ENCODE results near the gene MFNG.

The MFNG gene

DNA sequence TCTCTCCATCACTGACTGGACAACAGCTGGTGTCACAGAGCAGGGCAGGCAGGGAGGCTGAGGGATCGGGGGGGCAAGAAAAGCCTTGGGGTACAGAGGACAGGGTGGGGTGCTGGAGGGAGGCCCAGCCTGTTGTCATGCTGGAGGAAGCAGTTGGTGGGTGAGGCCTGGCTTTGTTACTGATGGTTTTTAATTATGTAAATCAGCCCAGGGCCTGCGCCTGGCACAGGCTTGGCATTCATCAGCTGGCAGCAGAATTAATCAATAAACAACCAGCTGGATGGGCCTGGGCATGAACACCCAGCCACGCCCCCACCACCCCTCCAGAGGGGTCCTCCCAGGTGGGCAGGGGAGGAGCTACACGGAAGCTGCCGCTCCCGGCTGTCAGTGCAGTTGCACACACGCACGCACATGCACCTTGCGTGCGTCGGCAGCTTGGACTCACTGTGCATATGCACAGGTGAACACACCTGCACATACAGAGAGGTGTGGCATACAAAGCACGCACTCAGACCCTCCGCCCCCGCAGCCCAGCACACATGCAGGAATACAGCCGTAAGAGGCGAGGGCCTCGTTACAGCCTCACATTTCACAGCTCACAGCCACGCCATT lies 37.6 kb downstream of the MFNG start:
- no peak for DNase-seq (ENCODE audit: low read depth)

DNA sequence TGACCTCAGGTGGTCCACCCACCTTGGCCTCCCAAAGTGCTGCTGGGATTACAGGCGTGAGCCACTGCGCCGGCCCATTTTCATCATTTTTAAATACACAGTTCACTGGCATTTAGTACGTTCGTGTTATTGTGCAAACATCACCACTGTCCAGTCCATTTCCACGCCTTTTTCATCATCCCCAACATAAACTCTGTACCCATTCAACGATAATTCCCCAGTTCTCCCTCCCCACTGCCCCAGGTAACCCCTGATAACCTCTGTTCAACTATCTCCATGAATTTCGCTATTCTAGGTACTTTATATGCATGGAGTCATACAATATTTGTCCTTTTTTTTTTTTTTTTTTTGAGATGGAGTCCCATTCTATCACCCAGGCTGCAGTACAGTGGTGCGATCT lies 40.7 kb downstream of the MFNG start:
- DNase-seq (ENCODE audit: low read depth) = no peak

DNA sequence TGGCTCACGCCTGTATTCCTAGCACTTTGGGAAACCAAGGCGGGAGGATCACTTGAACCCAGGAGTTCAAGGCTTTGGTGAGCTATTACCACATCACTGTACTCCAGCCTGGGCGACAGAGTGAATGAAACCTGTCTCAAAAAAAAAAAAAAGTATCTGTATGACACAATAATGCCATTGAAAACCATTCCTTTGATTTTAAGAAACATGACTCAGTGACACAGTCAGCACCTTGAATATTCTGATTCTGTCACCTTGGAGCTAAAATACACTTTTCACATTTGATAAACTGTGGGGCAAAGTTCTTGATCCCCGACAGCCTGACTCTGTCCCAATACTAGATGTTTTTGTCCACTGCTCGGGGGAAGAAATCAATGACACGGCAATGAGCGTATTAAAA lies 42.2 kb downstream of the MFNG start:
- no peak for DNase-seq (ENCODE audit: low read depth)

DNA sequence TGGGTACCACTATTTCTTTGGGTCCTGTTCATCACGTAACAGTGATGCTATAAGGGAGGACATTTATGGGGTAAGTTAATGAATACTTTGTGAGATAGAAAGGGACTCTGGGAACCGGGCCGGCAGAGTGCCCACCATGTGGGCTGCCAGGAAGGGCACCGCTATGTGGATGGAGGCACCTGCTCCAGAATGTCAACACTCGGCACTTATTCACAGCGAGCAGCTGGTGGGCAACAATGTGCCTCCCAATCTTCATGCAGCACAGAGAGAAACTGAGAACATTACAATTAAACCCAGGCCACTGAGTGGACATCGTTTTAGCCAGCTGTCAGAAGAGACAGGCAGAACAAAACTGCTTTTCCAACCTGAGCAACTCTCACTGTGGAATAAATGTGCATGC lies 43.1 kb downstream of the MFNG start:
- DNase-seq (ENCODE audit: low read depth) = no peak

DNA sequence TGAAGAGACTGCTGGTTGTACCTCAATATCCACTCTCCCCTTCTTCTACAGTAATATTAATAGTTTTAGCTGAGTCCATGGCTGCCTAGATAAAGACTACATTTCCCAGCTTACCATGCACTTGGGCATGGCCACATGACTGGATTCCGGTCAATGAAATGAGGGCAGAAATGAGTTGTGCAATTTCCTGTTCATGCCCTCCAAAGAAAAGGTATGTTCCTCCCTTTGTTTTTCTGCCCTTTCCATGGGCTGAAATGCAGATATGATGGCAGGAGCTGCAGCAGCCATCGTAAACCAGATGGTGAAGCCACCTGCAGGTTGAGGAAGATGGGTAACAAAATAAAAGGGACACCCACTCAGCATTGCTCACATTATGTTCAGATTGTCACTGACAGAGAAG lies 43.6 kb downstream of the MFNG start:
- DNase-seq (ENCODE audit: low read depth) = no peak

DNA sequence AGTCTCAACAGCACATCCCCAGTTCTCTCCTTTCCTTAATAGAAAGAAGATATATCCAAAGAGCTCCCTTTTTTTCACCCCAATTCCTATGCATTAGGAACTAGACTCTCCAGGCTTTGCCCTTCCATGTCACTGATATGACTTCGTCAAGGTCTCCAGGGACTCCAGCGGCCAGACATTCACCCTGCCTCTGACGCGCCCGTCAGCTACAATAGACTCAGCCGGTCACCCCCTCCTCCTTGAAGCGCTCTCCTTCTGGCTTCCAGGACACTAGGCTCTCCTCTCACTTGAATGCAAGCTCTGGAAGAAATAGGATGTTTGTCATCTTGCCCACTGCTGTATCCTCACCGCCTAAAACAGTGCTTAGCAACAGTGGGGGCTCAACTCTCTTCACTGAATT lies 44.0 kb downstream of the MFNG start:
- no peak for DNase-seq (ENCODE audit: low read depth)

DNA sequence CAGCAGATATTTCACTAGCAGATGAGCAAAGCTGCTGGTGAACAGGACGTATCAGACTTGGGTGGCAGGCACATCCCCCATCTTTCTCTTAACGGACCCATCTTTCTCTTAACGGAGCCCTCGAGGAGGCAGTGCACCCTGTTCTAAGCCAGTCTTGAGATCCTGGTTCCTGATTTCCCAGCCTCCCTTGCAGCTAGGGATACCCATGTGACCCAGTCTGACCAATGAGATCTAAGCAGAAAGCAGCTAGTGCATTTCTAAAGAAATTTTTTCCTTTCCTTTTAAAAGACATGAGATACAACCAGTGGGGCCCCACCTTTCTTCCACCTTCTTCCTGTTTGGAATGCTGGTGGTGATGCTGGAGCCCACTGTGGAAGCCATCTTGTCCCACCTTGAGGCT lies 45.3 kb downstream of the MFNG start:
- no peak for DNase-seq (ENCODE audit: low read depth)

DNA sequence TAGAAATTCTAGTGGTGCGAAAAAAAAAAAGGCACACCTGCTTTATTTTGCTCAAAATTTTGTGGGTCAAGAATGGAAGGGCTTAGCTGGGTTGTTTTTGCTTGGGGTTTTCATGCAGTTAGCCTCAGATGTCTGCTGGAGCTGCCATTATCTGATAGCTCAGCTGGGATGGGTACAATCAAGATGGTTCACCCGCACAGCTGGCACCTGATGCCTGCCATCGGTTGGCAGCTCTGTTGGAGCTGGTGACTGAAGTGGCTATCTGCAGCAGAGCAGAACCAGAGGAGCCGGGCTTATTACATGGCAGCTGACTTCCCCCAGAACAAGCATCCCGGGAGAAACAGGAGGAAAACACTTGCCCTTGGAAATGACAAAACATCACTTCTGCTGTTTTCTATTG lies 46.8 kb downstream of the MFNG start:
- no peak for DNase-seq (ENCODE audit: low read depth)

DNA sequence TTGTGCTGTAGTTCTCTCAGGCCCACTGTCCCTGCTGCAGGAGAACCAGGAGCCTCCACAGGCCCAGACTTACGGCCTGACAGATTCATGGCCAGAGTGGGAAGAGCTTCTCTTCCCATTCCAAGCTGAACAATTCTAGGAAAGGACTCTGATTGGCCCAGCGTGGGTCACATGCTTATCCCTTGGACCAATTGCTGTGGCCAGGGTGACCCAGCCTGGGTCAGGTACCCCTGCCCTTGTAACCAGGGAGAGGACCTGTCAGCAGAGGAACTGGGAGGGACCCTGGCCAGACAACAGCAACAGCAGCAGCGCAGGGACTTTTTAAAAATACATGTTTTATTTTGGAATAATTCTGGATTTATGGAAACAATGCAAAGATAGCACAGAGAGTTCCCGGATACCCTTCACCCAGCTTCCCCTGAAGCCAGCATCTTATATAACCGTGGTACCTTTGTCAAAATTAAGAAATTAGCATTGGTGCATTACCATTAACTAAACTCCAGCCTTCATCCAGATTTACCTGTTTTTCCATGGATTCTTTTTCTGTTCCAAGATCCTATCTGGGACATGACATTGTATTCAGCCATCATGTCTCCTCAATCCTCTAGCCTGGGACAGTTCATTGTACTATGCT lies 50.1 kb downstream of the MFNG start:
- no peak for DNase-seq (ENCODE audit: low read depth)

DNA sequence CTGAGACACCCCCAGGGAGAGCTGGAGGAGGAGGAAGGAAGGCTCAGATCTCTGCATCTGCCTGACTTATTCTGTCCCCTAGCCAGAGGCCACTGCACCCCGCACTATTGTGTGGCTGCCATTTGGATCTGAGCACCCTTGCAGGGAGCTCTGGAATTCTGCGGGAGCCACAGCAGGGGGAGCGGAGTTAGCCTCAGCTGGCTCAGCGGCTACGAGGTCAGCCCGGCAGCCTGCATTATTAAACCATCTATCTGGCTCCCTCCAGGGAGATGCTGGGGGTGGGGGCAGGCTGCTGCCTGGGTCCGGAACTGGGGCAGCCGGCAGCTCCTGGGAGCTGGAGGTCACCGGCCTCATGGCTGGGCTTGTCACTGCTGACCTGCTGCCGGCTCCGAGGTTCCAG lies 52.4 kb downstream of the MFNG start:
- no peak for DNase-seq (ENCODE audit: low read depth)

DNA sequence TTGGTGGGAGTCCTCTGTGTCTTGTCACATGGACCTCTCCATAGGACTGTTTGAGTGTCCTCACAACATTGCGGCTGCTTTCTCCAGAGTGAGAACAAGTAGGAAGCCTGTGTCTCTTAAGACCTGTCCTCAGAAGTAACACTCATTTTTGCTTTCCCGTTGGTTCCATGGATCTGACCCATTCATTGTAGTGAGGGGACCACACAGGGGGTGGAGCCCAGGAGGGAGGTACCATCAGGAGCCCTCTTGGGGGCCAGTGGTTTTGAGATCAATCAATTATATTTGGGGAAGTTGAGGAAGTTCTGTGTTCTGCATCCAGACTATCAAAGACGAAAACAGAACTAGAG lies 53.5 kb downstream of the MFNG start:
- no peak for DNase-seq (ENCODE audit: low read depth)

DNA sequence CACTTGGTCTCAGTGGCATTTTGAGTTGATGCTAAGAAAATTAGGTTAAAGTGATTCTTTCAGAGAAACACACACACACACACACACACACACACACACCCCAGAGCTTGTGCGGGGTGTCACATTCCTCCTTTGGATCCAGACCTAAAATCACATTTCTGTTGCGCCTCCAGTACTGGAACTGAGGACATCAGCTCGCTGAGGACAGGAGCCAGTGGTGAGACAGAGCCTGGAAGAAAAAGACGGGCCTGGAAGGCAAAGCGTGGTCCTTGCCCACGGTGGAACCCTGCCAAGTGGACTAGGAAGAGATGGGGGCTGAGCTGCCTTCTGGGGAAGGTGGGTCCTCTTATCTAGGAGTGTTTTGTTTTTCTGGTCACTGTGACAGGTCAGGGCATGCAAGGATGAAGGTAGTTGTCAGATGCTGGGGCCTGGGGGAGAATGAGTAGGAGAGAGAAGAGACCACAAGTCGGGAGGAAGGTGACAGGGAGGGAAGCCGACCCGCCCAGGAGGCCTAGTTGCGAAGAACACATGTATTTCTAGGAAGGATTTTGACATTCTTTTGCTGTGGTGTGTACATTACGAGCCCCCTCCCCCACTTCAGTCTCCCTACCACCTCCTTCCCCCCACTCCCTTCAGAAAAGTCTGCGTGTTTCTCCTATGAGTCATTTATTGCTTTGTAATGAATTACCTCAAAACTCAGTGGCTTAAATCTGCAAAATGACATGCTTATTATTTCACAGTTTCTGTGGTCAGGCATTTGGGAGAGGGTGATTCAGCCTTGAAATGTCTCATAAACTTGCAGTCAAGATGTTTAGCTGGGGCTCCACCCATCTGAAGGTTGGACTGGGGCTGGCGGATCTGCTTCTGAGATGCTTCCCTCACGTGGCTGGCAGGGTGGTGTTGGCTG lies 54.1 kb downstream of the MFNG start:
- no peak for DNase-seq (ENCODE audit: low read depth)

DNA sequence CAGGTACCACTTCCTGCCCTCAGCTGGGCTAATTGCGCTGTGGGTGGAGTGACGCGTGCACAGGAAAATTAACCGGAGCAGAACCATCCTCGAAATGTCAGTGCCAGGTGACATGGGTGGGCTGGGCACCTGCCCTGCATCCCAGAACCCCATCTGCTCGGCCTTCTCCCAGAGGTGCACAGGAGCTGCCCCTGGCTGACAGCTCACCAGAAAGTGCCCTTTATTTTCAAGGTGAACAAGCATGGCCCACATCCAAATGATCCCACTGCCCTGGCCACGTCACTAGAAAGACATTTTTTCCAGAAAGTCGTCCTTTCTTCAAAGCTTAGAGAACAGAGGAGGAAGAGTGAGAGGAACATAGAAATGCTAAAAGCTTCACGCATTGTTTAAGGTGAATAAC lies 54.8 kb downstream of the MFNG start:
- DNase-seq (ENCODE audit: low read depth) = no peak

DNA sequence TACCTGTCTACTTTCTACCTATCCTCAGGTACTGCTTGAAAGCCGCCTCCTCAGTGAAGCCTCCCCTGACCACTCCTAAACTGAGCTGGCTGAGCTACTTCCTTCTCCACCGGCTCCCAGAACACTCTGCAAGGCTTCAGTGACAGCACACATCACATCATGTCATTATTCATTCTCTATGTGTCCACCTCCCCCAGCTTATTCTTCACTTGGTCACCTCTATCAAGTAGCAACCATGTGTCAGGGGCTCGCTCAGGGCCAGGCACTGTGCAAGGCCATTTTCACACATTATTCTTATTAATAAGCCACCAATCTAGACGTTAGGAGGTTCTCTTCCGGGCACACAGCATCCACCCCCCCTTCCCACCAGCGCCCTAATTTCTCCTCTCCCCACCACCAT lies 55.2 kb downstream of the MFNG start:
- no peak for DNase-seq (ENCODE audit: low read depth)

DNA sequence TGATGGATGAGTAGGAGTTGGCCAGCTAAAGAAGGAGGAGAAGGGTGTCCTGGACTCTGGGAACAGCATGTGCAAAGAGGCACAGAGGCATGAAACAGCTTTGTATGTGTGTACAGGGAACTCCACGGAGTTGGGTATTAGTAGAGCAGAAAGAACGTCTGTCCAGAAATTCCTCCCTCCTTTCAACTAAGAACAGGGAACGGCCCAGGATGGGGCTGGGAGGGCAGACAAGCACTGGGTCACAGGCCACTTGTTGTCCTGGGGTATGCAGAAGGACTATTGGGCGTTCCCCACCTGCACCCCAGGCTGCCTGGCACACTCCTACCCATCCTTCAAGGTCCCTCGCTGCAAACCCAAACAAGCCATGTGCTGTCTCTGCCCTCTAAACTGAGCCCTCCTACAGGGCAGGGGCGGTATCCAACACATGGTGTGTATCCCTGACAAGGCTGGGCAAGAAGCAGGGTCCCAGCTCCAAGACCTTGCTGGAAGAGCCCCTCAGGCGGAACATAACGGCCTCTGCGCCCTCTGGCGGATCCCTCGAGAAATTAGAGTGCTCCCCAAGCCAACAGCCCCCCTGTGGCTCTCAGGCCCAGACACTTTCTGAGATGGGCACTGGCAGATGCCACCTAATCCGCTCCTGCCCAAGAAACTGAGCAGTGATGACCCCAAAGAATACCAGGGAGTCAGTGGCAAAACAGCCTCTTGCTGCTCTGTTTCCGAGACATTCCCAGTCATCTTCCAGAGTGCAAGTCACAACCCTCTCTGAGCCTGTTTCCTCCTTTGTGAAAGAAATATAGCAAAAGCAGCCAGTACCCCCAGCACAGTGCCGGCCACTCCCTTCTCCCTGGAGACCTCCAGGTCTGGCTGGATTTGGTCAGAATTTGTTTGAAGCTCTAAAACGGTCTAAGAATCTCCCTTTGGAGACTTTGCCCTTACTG lies 57.3 kb downstream of the MFNG start:
- DNase-seq (ENCODE audit: low read depth) = peak; percentile 17

DNA sequence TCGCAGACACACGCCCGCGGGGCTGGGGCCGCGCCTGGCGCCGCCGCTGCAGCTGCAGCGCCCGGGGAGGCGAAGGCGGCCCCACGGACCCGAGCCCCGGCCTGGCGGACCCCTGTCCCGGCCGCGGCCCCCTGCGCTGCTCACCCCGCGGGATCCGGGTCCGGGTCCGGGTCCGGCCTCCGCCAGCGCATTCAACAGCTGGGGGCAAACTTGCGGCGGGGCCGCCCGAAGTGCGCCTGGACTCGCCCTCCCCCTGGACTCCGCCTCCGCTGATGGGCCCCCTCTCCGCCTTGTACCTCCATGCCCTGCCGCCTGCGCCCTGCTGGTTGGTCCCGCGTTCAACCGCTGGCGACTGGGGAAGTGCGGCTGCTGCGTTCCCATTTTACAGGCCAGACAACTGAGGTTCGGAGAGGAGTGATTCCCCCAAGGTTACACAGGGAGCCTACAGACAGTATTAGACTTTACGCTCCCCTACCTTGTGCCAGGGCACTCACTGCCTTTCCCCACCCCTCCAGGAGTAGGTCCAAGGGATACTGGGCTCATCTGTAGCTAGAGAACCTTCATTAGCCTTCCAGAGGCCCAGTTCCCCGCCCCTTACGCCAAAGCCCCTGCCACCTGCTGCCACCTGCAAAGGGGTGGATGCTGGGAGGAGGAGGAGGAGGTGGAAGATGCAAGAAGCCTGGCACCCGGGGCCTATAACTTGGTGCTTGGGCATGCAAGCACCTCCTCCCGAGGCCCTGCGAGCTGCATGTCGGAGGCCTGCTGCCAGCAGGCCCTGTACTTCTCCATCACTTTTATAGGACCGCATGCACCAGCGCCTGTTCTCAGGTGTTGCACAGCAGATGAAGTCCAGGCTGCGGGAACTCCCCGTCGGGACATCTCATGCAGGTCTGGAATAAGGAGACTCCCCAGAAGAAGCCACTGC lies 58.2 kb downstream of the MFNG start:
- DNase-seq (ENCODE audit: low read depth) = no peak

DNA sequence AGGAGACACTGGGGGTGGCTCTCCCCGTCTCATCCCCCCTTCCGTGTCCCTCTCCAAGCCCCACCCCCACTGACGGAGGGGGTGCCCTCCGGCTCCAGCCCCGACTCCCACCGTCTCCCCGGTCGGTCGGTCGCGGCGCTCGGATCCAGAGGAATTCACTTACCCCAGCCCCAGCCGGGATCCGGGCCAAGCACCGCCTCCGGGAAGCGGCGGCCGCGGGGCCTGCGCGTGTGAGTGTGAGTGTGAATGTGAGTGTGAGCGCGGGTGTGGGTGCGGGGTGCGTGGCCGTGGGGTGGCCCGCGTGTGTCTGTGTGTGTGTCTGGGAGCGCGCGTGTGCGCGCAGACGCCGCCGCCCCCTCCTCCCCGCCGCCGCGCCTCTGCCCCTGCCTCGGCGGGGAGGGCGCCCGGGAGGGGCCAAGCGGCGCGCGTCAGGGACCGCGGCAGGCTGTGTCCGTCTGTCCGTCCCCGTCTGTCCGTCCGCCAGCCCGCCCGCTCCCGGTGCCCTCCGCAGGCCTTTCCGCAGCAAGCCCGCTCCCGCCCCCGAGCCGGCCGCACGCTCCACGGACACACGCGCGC lies 59.0 kb downstream of the MFNG start, which contains the start of gene ELFN2:
TSS of gene ELFN2 (minus strand) at position 345 of the 576 bp plus-strand sequence. CDS start 51,945 bp downstream, outside the sequence.
- DNase-seq (ENCODE audit: low read depth) = no peak

DNA sequence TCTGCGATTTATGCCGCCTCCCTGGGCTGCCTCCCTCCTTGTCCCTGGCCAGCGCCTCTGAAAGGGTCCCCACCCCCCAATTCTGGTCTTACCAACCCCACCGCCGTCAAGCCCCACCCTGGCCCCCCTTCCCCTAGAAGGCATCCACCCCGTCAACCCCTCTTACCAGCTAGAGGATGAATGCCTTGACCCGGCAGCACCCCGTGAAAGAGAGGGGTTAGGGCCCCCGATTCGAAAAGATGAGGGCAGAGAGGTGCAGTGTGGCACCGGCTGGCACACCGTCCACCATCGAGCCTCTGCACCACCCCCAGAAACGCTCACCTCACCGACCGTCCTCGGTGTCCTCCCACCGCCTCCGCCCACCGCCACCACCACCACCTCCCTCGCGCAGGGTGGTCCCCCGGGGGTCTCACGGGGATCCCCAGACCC lies 59.5 kb downstream of the MFNG start:
- DNase-seq (ENCODE audit: low read depth) = no peak

DNA sequence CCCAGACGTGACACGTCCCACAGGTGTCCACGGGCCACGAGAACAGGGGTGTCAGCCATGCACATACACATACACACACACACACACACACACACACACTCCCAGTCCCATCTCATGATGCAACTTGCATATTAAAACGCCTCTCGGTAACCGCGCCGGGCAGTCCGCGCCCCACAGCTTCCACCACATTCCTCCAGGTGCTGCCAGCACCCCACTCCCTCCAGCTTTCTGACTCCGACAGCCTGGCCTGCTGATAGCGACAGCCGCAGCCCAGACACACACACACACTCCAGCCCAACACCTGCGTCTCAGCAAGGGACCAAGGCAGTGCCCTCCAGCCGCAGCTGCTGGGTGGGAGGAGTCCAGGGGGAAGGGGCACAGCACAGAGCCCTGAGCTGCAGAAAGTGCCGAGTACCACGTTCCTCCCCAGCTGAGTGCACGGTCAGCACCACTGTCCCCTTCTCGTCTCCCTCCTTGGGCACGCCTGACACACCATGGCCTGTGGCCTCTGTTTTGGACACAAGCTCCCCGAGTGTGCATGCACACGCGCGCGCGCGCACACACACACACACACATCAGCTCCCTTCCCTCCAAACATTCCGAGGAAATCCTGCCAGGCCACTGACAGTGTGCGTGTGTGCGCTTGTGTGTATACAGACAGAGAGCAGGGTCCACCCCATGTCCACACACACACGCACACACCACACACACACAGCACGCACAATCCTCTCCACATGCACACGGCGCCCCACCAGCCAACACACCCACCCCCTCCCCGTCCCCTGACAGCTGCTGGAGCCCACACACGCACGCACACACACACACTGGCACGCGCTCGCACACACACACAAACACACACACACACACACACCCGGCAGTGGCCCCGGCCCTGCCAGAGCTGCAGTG lies 60.1 kb downstream of the MFNG start:
- DNase-seq (ENCODE audit: low read depth) = no peak

DNA sequence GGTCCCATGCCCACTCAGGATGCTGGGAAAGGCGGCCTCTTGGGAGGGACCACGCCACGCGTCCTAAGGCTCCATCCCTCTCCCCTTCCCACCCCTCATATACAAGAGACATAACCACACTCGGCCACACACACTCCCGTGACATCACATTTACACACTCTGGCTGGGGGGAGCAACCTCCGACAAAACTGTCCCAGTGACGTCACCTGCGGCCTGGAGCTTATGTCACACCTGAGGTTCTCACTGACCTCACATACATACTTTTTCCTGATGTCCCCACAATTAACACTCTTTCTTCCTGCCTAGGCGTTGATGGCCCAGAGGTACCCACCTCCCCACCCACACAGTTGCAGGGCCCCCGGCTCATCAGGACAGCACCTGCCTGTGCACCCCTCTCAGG lies 60.8 kb downstream of the MFNG start:
- DNase-seq (ENCODE audit: low read depth) = no peak

Measured in activated T-helper 1 cell treated with Interleukin-2 at 50 U/mL for 16 hours (primary cell).